Fibroblast of lung (primary cell): ENCODE results near the gene PRKCH.

Experiments
- EZH2 ChIP-seq: IDR thresholded peaks from 2 replicates; pipeline ENCODE4 v1.5.1; 2012; ENCODE audit warnings: low read length, control low read depth, mild to moderate bottlenecking; ENCODE audit errors: missing control alignments
- TF ChIP-seq, protein P1 (sequence below), 2 donors: IDR thresholded peaks in 1 of 2; conservative IDR thresholded peaks in 1 of 2; 1 replicate in 1 of 2; 2 replicates in 1 of 2; pipeline ENCODE4 v1.5.1; 2011 to 2012; ENCODE audit warnings: low read length in 2 of 2, control low read depth in 1 of 2, inconsistent platforms in 1 of 2, low read depth in 1 of 2, mild to moderate bottlenecking in 1 of 2

DNA sequence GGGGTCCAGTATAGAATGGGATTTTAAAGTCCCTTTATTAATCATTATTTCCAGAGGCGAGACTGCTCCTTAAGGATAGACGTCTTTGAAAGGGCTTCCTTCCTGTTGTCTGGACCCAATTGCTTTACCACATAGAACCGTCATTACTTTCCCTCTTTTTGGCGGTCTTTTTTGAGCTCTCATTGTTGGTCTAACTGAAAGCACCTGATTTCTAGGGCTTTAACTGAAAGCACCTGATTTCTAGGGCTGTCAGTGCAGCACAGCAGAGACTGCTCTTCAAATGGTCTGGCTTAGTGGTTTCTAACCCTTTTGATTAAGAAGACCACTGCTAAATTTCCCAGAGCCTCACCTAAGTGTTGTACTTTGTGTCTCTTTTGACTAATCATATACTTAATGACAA, 95.8 kb downstream of the PRKCH start:
- TF ChIP-seq, protein P1, sequence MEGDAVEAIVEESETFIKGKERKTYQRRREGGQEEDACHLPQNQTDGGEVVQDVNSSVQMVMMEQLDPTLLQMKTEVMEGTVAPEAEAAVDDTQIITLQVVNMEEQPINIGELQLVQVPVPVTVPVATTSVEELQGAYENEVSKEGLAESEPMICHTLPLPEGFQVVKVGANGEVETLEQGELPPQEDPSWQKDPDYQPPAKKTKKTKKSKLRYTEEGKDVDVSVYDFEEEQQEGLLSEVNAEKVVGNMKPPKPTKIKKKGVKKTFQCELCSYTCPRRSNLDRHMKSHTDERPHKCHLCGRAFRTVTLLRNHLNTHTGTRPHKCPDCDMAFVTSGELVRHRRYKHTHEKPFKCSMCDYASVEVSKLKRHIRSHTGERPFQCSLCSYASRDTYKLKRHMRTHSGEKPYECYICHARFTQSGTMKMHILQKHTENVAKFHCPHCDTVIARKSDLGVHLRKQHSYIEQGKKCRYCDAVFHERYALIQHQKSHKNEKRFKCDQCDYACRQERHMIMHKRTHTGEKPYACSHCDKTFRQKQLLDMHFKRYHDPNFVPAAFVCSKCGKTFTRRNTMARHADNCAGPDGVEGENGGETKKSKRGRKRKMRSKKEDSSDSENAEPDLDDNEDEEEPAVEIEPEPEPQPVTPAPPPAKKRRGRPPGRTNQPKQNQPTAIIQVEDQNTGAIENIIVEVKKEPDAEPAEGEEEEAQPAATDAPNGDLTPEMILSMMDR (conservative IDR thresholded peaks at IDR 0.05 in 1 of 2, IDR thresholded peaks at IDR 0.05 in 1 of 2; ENCODE audit: low read depth in 1 of 2, low read length in 2 of 2): no peak
- TF ChIP-seq EZH2: no peak
